Immature natural killer cell (primary cell): ENCODE results near the gene EMILIN2. TPM values are rescaled to one million over a fixed set of nuclear protein-coding genes. Genes with fewer than 3 reads are reported as not detected.

Source experiments
- DNase-seq, 3 donors: peaks; one replicate each; pipeline ENCODE4 v3.0.0; 2022; ENCODE audit warnings: mixed read lengths in 1 of 3
- H3K27ac Mint-ChIP-seq, 6 donors: one replicate each; pipeline ENCODE4 v1.8.0; 2020; ENCODE audit warnings: mixed read lengths in 6 of 6, mild to moderate bottlenecking in 5 of 6, inconsistent platforms in 4 of 6, moderate library complexity in 3 of 6
- H3K27me3 Mint-ChIP-seq, 3 donors: one replicate each; pipeline ENCODE4 v1.8.0; 2020 to 2021; ENCODE audit warnings: low read depth in 3 of 3, mild to moderate bottlenecking in 3 of 3, mixed read lengths in 3 of 3, moderate library complexity in 3 of 3, inconsistent platforms in 1 of 3
- H3K36me3 Mint-ChIP-seq, 3 donors: one replicate each; pipeline ENCODE4 v1.8.0; 2020; ENCODE audit warnings: mixed read lengths in 3 of 3, inconsistent platforms in 2 of 3, mild to moderate bottlenecking in 2 of 3
- H3K4me1 Mint-ChIP-seq, 2 donors: one replicate each; pipeline ENCODE4 v1.8.0; 2020; ENCODE audit warnings: inconsistent platforms in 2 of 2, mild to moderate bottlenecking in 2 of 2, mixed read lengths in 2 of 2, moderate library complexity in 1 of 2
- H3K4me3 Mint-ChIP-seq, 5 donors: one replicate each; pipeline ENCODE4 v1.8.0; 2020; ENCODE audit warnings: mild to moderate bottlenecking in 5 of 5, mixed read lengths in 5 of 5, inconsistent platforms in 3 of 5, moderate library complexity in 3 of 5
- H3K9me3 Mint-ChIP-seq, 6 donors: one replicate each; pipeline ENCODE4 v1.8.0; 2020; ENCODE audit warnings: mild to moderate bottlenecking in 6 of 6, mixed read lengths in 6 of 6, inconsistent platforms in 4 of 6, moderate library complexity in 3 of 6
- polyA plus RNA-seq, 3 donors: library from polyadenylated mRNA; unstranded; fragments of 300-500 nt; fragmentation: Illumina TruSeq; gene quantifications; one replicate each; pipeline ENCODE4 v1.2.3, GENCODE V29; 2021

The EMILIN2 gene
- polyA plus RNA-seq, 3 donors from 2014 or later: 3.4 to 9.3 (median 4.4) TPM

DNA sequence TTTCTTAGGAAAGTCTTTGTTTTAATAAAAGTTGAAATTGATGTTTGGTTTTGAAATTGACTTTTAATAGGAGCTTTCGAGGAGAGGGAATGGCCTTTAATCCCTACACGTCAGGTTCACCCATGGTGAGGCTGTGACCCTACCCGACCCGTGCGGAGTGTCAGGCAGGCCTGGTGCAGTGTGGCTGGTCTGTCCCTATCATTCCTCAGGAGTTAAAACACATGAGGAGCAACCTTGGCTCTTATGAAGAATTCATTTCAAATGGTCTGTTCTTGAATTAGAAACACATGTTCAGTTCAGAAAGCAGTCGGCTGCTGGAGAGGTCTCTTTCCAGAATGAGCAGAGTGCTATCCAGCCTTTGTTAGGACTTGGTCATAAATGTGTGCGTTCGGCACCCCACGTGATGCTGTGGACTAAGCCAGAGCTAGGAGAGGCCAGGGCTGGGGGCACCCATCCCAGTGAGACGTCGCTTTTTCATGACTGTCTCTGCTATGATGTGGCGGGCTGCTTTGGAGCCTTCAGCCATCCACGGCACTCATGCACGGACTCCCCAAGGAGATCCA is 54.7 kb downstream of the EMILIN2 start:
- DNase-seq: no peak
- H3K27ac Mint-ChIP-seq: no peak overlapping the region
- H3K36me3 Mint-ChIP-seq: no peaks in the 10 kb centered on the region
- no peaks in the 10 kb centered on the region for H3K9me3 Mint-ChIP-seq
- peaks cover 5 to 7% of the 10 kb centered on the region in 2 donors for H3K4me1 Mint-ChIP-seq
- no peak overlapping the region for H3K4me3 Mint-ChIP-seq
- H3K27me3 Mint-ChIP-seq: peaks cover 0 to 3% (median 1%) of the 10 kb centered on the region in 3 donors

DNA sequence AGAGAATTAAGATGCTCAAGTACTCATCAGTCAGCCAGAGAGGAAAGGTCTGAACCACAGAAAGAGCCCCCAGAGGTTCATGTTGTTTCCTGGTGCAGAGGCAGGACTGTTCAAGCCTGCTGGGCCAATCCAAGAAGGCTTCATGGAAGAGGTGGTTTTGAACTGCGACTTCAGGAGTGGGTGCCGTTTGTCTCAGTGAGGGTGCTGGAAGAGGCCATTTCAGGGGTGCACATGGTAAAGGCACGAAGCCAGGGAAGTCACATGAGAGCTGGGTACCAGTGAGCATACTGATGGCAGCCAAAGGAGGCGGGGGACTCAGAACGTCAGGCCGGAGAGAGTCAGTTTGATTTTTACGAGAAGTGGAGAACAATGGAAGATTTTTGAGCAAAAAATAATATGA is 55.5 kb downstream of the EMILIN2 start:
- peaks cover 9 to 10% of the 10 kb centered on the region in 2 donors for H3K4me1 Mint-ChIP-seq
- peaks cover 0 to 5% (median 1%) of the 10 kb centered on the region in 3 donors for H3K27me3 Mint-ChIP-seq
- H3K36me3 Mint-ChIP-seq: no peaks in the 10 kb centered on the region
- no peak for DNase-seq
- H3K9me3 Mint-ChIP-seq: no peaks in the 10 kb centered on the region
- H3K4me3 Mint-ChIP-seq: no peak overlapping the region
- H3K27ac Mint-ChIP-seq: no peak overlapping the region

DNA sequence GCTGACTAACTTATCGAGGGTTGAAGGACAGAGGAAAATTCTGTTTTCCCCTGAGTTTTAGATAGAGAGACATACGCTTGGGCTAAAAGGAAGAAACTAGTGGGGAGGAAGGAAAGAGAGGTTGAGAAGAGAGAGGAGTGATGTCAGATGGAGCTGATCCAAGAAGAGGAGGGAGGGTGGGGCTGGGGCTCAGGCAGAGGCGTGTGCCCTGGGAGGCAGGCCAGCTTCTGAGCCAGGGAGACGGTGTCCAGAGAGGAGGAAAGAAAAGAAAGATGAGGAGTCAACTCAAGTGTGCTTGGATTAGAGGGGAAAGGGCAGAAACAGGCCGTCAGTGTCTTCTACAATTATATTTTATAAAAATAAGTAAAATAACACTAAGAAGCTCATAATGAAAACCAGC is 56.2 kb downstream of the EMILIN2 start:
- H3K4me1 Mint-ChIP-seq: peaks cover 13 to 17% of the 10 kb centered on the region in 2 donors
- H3K4me3 Mint-ChIP-seq: no peak overlapping the region
- H3K27me3 Mint-ChIP-seq: peaks cover under 1 to 4% (median 1%) of the 10 kb centered on the region in 3 donors
- H3K36me3 Mint-ChIP-seq: no peaks in the 10 kb centered on the region
- no peaks in the 10 kb centered on the region for H3K9me3 Mint-ChIP-seq
- no peak for DNase-seq
- H3K27ac Mint-ChIP-seq: no peak overlapping the region

DNA sequence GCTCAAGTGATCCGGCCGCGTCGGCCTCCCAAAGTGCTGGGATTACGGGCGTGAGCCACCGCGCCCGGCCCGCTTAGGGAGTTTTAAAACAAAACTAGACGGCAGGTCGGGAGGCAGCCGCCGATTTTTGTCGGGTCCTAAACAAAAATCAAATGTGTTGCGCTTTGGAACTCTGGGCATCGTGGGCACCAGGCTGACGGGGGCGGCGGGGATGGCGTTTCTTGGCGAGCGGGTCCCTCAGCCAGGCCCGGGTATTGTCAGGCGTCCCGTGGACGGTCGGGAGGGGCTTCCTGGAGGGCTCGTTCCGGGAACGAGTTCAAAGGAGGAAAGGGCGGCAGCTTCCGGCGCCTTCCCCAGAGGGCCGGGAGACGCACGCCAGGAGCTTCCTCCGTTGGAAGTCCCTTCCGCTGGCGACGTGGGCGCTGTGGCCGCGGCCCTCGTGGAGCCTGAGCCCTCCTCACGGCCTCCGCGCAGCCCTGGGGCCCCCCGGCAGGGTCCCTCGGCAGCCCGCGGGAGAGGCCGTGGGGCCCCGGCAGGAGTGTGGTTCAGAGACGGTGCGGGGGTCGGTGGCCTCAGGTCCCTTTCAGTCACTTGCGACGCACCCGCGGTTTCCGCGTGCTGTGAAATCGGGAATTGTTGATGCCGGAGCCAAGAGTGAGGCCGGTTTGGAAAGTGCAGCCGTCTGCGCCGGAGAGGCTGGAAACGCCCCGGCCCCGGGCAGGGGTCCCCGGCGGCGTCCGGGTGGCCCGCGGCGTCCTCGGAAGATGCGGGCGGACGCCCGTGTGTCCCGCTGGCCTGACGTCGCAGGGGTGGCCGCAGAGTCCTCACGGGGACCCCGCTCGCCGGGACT is 59.3 kb downstream of the EMILIN2 start:
- peak overlapping the region; percentile 83 to 87 (median 84) for H3K4me3 Mint-ChIP-seq
- no peaks in the 10 kb centered on the region for H3K36me3 Mint-ChIP-seq
- no peaks in the 10 kb centered on the region for H3K9me3 Mint-ChIP-seq
- peaks cover 18 to 29% of the 10 kb centered on the region in 2 donors for H3K4me1 Mint-ChIP-seq
- DNase-seq: peak; percentile 19 to 24 (median 22)
- H3K27ac Mint-ChIP-seq: peak overlapping the region in 5 of 6 donors; percentile 19 to 71 (median 61)
- H3K27me3 Mint-ChIP-seq: peaks cover 1 to 6% (median 2%) of the 10 kb centered on the region in 3 donors

DNA sequence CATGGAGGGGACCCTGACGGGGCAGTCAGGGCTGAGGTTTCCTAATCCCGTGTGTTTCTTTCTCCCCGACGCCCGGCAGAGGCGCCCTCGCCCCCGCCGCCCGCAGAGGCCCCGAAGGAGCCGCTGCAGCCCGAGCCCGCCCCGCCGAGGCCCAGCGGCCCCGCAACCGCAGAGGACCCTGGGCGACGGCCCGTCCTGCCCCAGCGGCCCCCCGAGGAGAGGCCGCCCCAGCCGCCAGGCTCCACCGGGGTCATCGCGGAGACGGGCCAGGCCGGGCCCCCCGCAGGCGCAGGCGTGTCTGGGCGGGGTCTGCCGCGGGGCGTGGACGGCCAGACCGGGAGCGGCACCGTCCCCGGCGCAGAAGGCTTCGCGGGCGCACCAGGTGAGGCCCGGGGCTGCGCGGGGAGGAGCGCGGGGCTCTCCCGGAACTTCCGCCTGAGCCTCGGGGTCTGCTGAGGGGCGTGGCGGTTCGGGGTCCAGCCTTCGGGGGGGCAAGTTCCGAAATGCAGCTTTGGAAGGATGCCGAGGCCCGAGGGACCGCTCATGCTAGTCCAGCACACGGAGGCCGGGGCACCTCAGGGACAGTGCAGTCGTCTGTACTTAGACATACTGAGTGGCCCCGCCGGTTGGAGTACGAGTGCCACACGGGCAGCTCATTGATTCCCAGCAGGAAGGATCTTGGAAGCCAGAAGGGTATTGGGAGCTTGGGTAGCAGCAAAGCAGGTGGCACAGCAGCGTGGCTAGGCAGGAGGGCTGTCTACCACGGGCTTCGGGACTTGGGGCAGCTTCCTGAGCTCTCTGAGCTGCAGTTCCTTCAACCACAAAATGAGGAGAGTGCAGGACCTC is 60.1 kb downstream of the EMILIN2 start:
- Mint-ChIP-seq H3K36me3 (no peaks in the 10 kb centered on the region), H3K27me3 (peaks cover 1 to 6% (median 2%) of the 10 kb centered on the region in 3 donors), H3K4me3 (peak overlapping the region; percentile 78 to 88 (median 86)), H3K27ac (peak overlapping the region; percentile 36 to 85 (median 64)), H3K9me3 (no peaks in the 10 kb centered on the region), H3K4me1 (peaks cover 18 to 32% of the 10 kb centered on the region in 2 donors)
- DNase-seq: peak; percentile 47 to 52 (median 51)

DNA sequence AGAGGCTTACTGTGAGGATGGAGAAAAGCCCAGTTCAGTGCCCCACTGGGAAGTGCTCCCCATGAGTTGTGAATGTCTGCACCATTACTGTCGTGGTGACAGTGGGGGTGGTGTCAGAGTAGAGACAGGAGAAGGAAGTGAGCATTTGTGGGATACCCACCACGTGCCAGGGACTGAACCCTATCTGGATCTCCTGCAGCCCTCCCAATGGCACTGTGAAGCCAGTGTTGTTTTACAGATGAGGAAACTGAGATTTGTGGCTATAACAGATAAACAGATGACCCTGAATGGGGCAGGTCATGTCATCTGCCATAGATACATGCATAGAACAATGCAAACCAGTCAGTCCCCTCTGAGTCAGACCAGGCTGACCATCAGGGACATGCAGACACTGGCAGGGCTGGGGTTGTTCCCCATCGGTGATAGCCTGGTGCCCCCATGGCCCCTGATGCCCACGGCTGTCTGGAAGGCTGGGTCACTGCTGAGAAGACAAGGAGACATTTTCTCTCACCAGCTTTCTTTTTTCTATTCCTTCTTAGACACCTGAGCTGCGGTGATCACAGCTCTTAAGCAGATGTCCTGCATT is 60.8 kb downstream of the EMILIN2 start:
- H3K36me3 Mint-ChIP-seq: no peaks in the 10 kb centered on the region
- H3K4me3 Mint-ChIP-seq: peak overlapping the region; percentile 78 to 88 (median 84)
- H3K9me3 Mint-ChIP-seq: no peaks in the 10 kb centered on the region
- DNase-seq: peak in 1 of 3 donors; percentile 9
- H3K27me3 Mint-ChIP-seq: peaks cover 1 to 9% (median 2%) of the 10 kb centered on the region in 3 donors
- H3K27ac Mint-ChIP-seq: peak overlapping the region; percentile 36 to 85 (median 64)
- peaks cover 22 to 37% of the 10 kb centered on the region in 2 donors for H3K4me1 Mint-ChIP-seq

DNA sequence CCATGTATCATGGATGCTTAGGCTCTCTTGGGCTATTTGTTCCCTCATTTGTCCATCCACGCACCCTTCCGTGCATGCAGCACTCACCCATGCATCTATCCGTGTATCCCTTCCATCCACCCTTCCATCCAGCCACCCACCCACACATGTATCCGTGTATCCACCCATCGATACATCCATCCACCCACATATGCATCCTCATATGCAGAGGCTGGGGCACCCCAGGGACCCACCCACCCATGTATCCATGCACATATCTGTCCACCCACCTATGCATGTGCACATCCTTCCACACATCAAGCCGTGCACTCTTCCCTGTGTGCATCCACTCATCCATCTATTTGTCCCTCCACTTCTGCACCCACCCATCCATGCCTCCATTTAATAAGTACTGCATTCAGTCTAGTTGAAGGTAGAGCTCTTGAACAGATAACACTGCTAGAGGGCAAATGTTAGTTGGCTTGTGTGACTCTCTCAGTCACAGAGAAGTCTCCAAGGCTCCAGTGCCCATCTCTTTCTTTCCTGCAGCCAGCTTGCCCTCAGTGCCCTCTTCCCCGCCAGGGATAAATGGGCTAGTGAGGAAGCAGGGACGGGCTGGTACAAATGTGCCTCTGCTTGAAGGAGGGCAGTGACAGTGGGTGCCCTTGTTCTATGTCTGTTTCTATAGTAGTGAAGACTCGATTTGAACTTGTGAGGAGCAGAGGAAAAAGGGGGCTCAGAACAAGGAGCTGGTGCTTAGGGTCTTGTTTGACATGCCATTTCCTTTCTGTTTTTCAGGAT is 61.5 kb downstream of the EMILIN2 start:
- Mint-ChIP-seq H3K4me1 (peaks cover 23 to 38% of the 10 kb centered on the region in 2 donors), H3K27ac (peak overlapping the region in 5 of 6 donors; percentile 26 to 85 (median 36)), H3K4me3 (peak overlapping the region; percentile 18 to 68 (median 57)), H3K9me3 (no peaks in the 10 kb centered on the region), H3K36me3 (no peaks in the 10 kb centered on the region), H3K27me3 (peaks cover 1 to 9% (median 2%) of the 10 kb centered on the region in 3 donors)
- DNase-seq: no peak

DNA sequence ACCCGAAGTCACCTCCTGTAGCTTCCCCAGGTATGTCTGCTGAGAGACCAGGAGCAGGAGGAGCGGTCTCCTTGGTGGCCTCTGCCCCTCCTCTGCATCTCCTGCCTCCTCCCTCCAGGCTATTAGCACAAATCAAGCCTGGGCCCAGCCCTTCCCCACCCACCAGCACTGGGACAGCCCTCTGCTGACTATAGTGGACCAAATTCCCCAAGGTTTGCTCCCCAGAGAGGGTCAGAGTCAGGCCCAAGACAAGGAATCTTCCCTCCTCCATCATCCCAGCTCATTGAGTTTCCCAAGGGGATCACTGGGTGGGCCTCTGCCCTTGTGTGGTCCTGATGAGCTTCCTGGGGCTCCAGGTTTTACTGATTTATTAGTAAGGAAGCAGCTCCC is 62.1 kb downstream of the EMILIN2 start:
- H3K4me1 Mint-ChIP-seq: peaks cover 23 to 38% of the 10 kb centered on the region in 2 donors
- no peak for DNase-seq
- H3K36me3 Mint-ChIP-seq: peaks cover 0 to 3% (median 0%) of the 10 kb centered on the region in 3 donors
- H3K27me3 Mint-ChIP-seq: peaks cover 1 to 9% (median 2%) of the 10 kb centered on the region in 3 donors
- peak overlapping the region in 5 of 6 donors; percentile 36 to 77 (median 59) for H3K27ac Mint-ChIP-seq
- H3K9me3 Mint-ChIP-seq: no peaks in the 10 kb centered on the region
- H3K4me3 Mint-ChIP-seq: no peak overlapping the region

DNA sequence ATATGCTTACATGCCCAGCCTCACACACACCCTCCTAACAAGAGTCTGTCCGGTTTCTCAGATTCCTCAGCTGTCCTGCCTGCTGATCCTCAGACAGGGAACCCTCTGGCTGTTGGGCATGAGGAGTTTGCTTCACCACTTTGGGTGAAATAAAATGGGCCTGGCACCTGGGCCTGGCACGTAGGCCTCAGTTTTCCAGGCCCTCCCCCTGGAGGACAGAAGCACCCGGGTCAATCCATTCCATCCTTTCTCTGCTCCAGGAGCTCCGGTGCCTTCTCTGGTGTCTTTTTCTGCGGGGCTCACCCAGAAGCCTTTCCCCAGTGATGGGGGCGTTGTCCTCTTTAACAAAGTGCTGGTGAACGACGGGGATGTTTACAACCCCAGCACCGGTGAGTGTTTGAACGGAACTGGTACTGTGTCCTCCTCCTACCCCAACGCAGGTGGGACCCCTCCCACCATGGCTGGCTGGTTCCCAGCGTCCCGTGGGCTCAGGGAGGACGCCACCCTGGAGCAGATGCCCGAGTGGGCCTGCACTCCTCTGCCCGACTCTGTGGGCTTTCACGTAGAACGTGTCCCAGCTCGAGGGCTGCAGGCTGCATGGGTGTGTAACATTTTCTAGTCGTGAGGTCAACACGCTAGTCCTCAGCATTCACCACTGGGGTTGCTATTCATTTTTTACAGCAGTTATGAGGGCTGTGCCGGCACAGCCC is 62.8 kb downstream of the EMILIN2 start:
- H3K36me3 Mint-ChIP-seq: peaks cover 0 to 5% (median 0%) of the 10 kb centered on the region in 3 donors
- DNase-seq: no peak
- H3K9me3 Mint-ChIP-seq: no peaks in the 10 kb centered on the region

DNA sequence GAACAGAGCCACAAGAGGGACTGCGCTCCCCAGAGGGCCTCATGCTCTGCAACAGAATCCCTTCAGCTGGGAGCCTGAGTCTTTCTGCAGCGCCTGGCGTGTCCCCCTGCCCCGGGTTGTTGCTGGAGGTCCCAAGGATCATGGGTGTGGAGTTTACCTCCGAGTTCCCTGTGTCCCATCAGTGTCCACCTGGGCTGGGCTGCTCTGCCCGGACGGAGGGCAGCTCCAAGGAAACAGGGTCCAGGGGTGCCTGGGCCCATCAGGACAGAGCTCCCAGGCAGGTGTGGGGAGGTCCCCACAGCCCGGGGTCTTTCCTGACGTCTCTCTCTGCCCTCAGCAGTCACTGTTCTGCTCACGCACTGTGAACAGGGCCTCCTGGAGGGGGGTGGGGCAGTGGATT is 63.5 kb downstream of the EMILIN2 start:
- H3K9me3 Mint-ChIP-seq: no peaks in the 10 kb centered on the region
- no peak for DNase-seq
- peaks cover 1 to 9% (median 2%) of the 10 kb centered on the region in 3 donors for H3K27me3 Mint-ChIP-seq
- no peak overlapping the region for H3K4me3 Mint-ChIP-seq
- peaks cover 23 to 37% of the 10 kb centered on the region in 2 donors for H3K4me1 Mint-ChIP-seq
- H3K27ac Mint-ChIP-seq: no peak overlapping the region
- peaks cover 0 to 5% (median 0%) of the 10 kb centered on the region in 3 donors for H3K36me3 Mint-ChIP-seq

More for the DNA sequence above, 62.8 kb downstream of the EMILIN2 start:
- Mint-ChIP-seq H3K27me3 (peaks cover 1 to 9% (median 2%) of the 10 kb centered on the region in 3 donors), H3K4me3 (peak overlapping the region in 1 of 5 donors; percentile 42), H3K4me1 (peaks cover 23 to 38% of the 10 kb centered on the region in 2 donors), H3K27ac (peak overlapping the region in 5 of 6 donors; percentile 36 to 77 (median 59))

DNA sequence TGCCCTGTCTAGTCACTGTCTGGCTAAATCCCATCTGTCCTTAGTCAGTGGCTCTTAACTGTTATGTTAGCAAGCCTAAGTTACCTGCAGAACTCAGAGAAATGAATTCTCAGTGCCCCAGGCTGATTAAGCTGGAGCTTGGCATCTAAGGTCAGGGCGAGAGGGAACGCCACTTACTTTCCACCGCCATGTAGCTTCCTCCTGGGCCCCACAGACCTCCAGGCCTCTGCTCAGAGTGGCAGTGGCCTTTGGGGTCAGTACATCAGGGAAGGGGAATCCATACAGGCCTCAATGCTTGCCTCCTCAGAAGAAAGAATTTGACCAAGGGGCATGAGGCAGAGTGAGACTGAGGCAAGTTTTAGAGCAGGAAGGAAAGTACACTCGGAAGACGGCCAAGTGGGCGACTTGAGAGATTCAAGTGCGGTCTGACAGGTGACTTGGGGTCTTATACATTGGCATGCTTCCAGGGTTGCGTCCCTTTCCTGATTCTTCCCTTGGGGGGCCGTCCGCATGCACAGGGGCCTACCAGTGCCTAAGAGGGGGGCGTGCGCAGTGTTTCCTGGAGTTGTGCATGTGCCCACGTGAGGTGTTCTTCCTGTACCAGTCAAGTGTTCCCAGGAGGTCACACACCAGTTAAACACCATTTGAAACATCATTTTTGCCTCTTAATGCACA is 64.1 kb downstream of the EMILIN2 start:
- H3K4me1 Mint-ChIP-seq: peaks cover 18 to 31% of the 10 kb centered on the region in 2 donors
- DNase-seq: no peak
- no peak overlapping the region for H3K4me3 Mint-ChIP-seq
- peak overlapping the region in 3 of 6 donors; percentile 69 to 82 (median 79) for H3K27ac Mint-ChIP-seq
- H3K36me3 Mint-ChIP-seq: peaks cover 0 to 5% (median 0%) of the 10 kb centered on the region in 3 donors
- no peaks in the 10 kb centered on the region for H3K9me3 Mint-ChIP-seq
- H3K27me3 Mint-ChIP-seq: peaks cover 0 to 9% (median 2%) of the 10 kb centered on the region in 3 donors
